Measurements from ENCODE around the gene SPOCK3. TPM values are rescaled to one million over a fixed set of nuclear protein-coding genes. Genes with fewer than 3 reads are reported as not detected.

SPOCK3 gene
- total and polyA plus RNA-seq, 2 donors (not counting 3 experiments of a cell fraction or from before 2014, with no cell fraction given) = 0.10 TPM; not detected in 1

DNA sequence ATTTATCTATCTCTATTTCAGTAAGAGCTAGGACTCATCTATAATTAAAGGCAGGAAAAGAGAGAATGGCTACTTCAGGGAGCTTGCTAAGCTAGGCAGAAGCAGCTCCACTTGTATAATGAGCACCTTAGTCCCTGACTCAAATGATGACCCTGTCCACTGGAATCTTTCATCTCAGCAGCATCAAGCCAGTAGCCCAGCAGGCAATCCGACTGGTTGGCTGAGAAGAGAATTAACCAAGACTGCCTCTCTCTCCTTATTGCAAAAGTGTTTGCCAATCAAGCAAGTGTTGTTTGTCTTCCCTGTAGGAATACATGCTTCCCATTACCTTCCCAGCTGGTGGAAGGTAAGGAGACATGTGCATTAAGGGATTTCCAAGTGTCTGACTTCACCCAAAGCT, 3.9 kb upstream of the SPOCK3 start:
- no peak overlapping the region for H3K27ac ChIP-seq (ENCODE audit: insufficient read depth, low read depth, low read length)
- H3K4me3 ChIP-seq (replicated peaks in 1 of 3; ENCODE audit: insufficient read depth in 1 of 3, low read depth in 1 of 3, low read length in 3 of 3) = no peak overlapping the region
- no peaks in the 10 kb centered on the region for H3K9me1 ChIP-seq (replicated peaks; ENCODE audit: control insufficient read depth, extremely low read depth, insufficient read depth, low read length)
- no peaks in the 10 kb centered on the region for H3K36me3 ChIP-seq (ENCODE audit: control insufficient read depth in 2 of 2, extremely low read depth in 1 of 2, insufficient read depth in 2 of 2, low read length in 2 of 2)
- no TSS peak for BruUV-seq (replicated peaks)
- peaks cover 11 to 25% of the 10 kb centered on the region in 2 experiments for H3K27me3 ChIP-seq (ENCODE audit: control insufficient read depth in 2 of 2, insufficient read depth in 2 of 2, low read length in 2 of 2)
- FAIRE-seq = no peak
- intact Hi-C loops (cut with micrococcal nuclease) (no loop called here), dilution Hi-C loops (cut with MboI; ENCODE audit: extremely low pct_ligation_motif_present, low sequenced_read_pairs) (no loop called here)
- H3K9ac ChIP-seq (replicated peaks; ENCODE audit: extremely low read depth, insufficient read depth, low read length) = no peak overlapping the region
- TF ChIP-seq, protein P1, sequence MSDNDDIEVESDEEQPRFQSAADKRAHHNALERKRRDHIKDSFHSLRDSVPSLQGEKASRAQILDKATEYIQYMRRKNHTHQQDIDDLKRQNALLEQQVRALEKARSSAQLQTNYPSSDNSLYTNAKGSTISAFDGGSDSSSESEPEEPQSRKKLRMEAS (IDR thresholded peaks at IDR 0.05; ENCODE audit: insufficient read depth, insufficient read length) = no peak
- TF ChIP-seq FOS (IDR thresholded peaks at IDR 0.05; ENCODE audit: borderline replicate concordance, insufficient read depth, low read length) (no peak), JUN (IDR thresholded peaks at IDR 0.05; ENCODE audit: borderline replicate concordance, insufficient read depth, insufficient read length, low read depth) (no peak), POLR2AphosphoS5 (IDR thresholded peaks at IDR 0.05; ENCODE audit: insufficient read depth, low read depth, low read length) (no peak), GATA2 (IDR thresholded peaks at IDR 0.05; ENCODE audit: insufficient read depth, insufficient read length, low read depth, low read length) (no peak), EZH2 (IDR thresholded peaks at IDR 0.05; ENCODE audit: borderline replicate concordance, low read depth, low read length, severe bottlenecking) (no peak), POLR2A (IDR thresholded peaks at IDR 0.05; ENCODE audit: low read depth, low read length) (no peak), MYC (IDR thresholded peaks at IDR 0.05; ENCODE audit: low read depth, low read length) (no peak)
- TF ChIP-seq, protein P2, sequence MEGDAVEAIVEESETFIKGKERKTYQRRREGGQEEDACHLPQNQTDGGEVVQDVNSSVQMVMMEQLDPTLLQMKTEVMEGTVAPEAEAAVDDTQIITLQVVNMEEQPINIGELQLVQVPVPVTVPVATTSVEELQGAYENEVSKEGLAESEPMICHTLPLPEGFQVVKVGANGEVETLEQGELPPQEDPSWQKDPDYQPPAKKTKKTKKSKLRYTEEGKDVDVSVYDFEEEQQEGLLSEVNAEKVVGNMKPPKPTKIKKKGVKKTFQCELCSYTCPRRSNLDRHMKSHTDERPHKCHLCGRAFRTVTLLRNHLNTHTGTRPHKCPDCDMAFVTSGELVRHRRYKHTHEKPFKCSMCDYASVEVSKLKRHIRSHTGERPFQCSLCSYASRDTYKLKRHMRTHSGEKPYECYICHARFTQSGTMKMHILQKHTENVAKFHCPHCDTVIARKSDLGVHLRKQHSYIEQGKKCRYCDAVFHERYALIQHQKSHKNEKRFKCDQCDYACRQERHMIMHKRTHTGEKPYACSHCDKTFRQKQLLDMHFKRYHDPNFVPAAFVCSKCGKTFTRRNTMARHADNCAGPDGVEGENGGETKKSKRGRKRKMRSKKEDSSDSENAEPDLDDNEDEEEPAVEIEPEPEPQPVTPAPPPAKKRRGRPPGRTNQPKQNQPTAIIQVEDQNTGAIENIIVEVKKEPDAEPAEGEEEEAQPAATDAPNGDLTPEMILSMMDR (IDR thresholded peaks at IDR 0.05; ENCODE audit: extremely low read depth in 1 of 2, insufficient read depth in 1 of 2, low read depth in 1 of 2, low read length in 2 of 2) = no peak
- DNase-seq (ENCODE audit: low read depth, low spot score) = no peak
- peaks cover 7% of the 10 kb centered on the region for H3K4me1 ChIP-seq (ENCODE audit: control insufficient read depth, extremely low read depth, insufficient read depth, low read length)
- no peaks in the 10 kb centered on the region for H4K20me1 ChIP-seq (replicated peaks; ENCODE audit: control insufficient read depth, extremely low read depth, insufficient read depth, low read length)
- no peaks in the 10 kb centered on the region for H3K9me3 ChIP-seq (replicated peaks; ENCODE audit: control insufficient read depth, insufficient read depth, low read length)
- ChIA-PET POLR2A (interaction anchor here (0.5 kb wide), 1 partner anchor 111 kb away, joined by 4 read pairs; no protein-coding TSS in a partner anchor), CTCF (no interaction called here)
- H3K79me2 ChIP-seq (ENCODE audit: control insufficient read depth, insufficient read depth, low read length) = no peaks in the 10 kb centered on the region
- H3K4me2 ChIP-seq (ENCODE audit: insufficient read depth, low read length) = no peak overlapping the region
- no peak overlapping the region for H2AFZ ChIP-seq (ENCODE audit: low read depth, low read length)
